Esophagus squamous epithelium (tissue), 5 donors: Measurements from ENCODE around the gene SNPH. TPM values are rescaled to one million over a fixed set of nuclear protein-coding genes. Genes with fewer than 3 reads are reported as not detected.

Experiments
- DNase-seq: peaks from one replicate; lab custom pipeline; 2025; lab: John Stamatoyannopoulos, UW
- H3K27ac ChIP-seq, 4 donors: fragments of 200-600 bp; sonication (generic); one replicate each; pipeline ENCODE4 v1.5.1; 2016 to 2019; ENCODE audit warnings: mild to moderate bottlenecking in 1 of 4
- H3K27me3 ChIP-seq, 4 donors: fragments of 200-600 bp; sonication (generic); 1 replicate in 3 of 4; 2 replicates in 1 of 4; pipeline versions ENCODE4 v1.5.1 to v1.6.0; 2017 to 2021; ENCODE audit warnings: antibody characterized with exemption in 1 of 4
- H3K36me3 ChIP-seq, 3 donors: fragments of 200-600 bp; sonication (generic); one replicate each; pipeline ENCODE4 v1.5.1; 2016 to 2019
- H3K4me1 ChIP-seq, 3 donors: fragments of 200-600 bp; sonication (generic); one replicate each; pipeline ENCODE4 v1.5.1; 2017 to 2019
- H3K4me3 ChIP-seq, 4 donors: fragments of 200-600 bp; sonication (generic); 1 replicate in 3 of 4; 2 replicates in 1 of 4; pipeline ENCODE4 v1.5.1; 2016 to 2019; ENCODE audit warnings: mild to moderate bottlenecking in 2 of 4, moderate library complexity in 1 of 4
- H3K9me3 ChIP-seq, 3 donors: fragments of 200-600 bp; sonication (generic); one replicate each; pipeline ENCODE4 v1.5.1; 2016 to 2019
- CTCF ChIP-seq, 6 experiments: fragments of 450-650 bp in 4 of 6; fragments of 200-600 bp in 2 of 6; sonication (generic) in 2 of 6; IDR thresholded peaks; one replicate each; pipeline ENCODE4 v1.5.1; 2016 to 2019; ENCODE audit warnings: antibody characterized with exemption in 6 of 6, mild to moderate bottlenecking in 4 of 6, moderate library complexity in 4 of 6
- POLR2A ChIP-seq, 4 donors: fragments of 450-650 bp; IDR thresholded peaks; one replicate each; pipeline ENCODE4 v1.6.1; 2017; ENCODE audit warnings: antibody characterized with exemption in 4 of 4, mild to moderate bottlenecking in 4 of 4, moderate library complexity in 3 of 4
- WGBS, 2 donors: methylation state at CpG; one replicate each; pipeline ENCODE4 v1.1.5; 2018; 5-methylcytosine and 5-hydroxymethylcytosine counted together
- intact Hi-C: fragments of 100-400 bp; cut with DNase I; formaldehyde crosslinking; loops from one replicate; pipeline ENCODE4 v1.15.0; 2022
- total RNA-seq, 4 donors: library from RNA; depleted of rRNA; stranded (reverse); fragments of >200 nt; gene quantifications; one replicate each; pipeline ENCODE4 v1.1.0, GENCODE V29; 2016
- donor health status: DM: yes; HTN: yes; CAD: no.

Gene SNPH
- total RNA-seq, 4 donors from 2014 or later: 0.83 to 2.5 (median 1.5) TPM

GRCh38 chr20:1323830-1324597 is 57.9 kb downstream of the SNPH start:
- Histone ChIP-seq H3K9me3 (no peaks in the 10 kb centered on the region), H3K36me3 (peaks cover 0 to 12% (median 0%) of the 10 kb centered on the region in 3 donors), H3K4me3 (peak overlapping the region in 1 of 4 donors; percentile 84), H3K27me3 (no peaks in the 10 kb centered on the region), H3K4me1 (peaks cover 31 to 68% (median 49%) of the 10 kb centered on the region in 3 donors), H3K27ac (peak overlapping the region in 3 of 4 donors; percentile 98 to 99 (median 99))
- 74 to 76% methylated on average over 11 to 12 of the region's 12 CpGs for WGBS, 2 donors
- no peak for DNase-seq
- intact Hi-C loops: no loop called here
- TF ChIP-seq POLR2A (IDR thresholded peaks at IDR 0.05) (no peak), CTCF (IDR thresholded peaks at IDR 0.05) (no peak)

- H3K4me1 ChIP-seq: peaks cover 36 to 75% (median 55%) of the 10 kb centered on the region in 3 donors
- H3K36me3 ChIP-seq: peaks cover 0 to 5% (median 0%) of the 10 kb centered on the region in 3 donors
- intact Hi-C loops: no loop called here
- TF ChIP-seq CTCF (IDR thresholded peaks at IDR 0.05) (no peak), POLR2A (IDR thresholded peaks at IDR 0.05) (no peak)
- H3K27ac ChIP-seq: peak overlapping the region; percentile 96 to 99 (median 98)
- peak overlapping the region; percentile 53 to 95 (median 82) for H3K4me3 ChIP-seq
- no peak for DNase-seq
- no peaks in the 10 kb centered on the region for H3K9me3 ChIP-seq
- H3K27me3 ChIP-seq: no peaks in the 10 kb centered on the region
- WGBS, 2 donors: 14 to 20% methylated on average over 14 to 15 of the region's 15 CpGs
These were observed 58.6 kb downstream of the SNPH start for GRCh38 chr20:1324598-1325172.

GRCh38 chr20:1325173-1326030 is 59.3 kb downstream of the SNPH start:
- intact Hi-C loops: no loop called here
- H3K4me1 ChIP-seq: peaks cover 39 to 82% (median 62%) of the 10 kb centered on the region in 3 donors
- H3K9me3 ChIP-seq: no peaks in the 10 kb centered on the region
- WGBS, 2 donors: 0 to 1% methylated on average over 25 to 27 of the region's 56 CpGs
- TF ChIP-seq CTCF (IDR thresholded peaks at IDR 0.05): peak in 5 of 6 experiments; percentile 8 to 51 (median 41)
- TF ChIP-seq POLR2A (IDR thresholded peaks at IDR 0.05): peak in 3 of 4 donors; percentile 62 to 95 (median 91)
- DNase-seq: peak; percentile 77
- peak overlapping the region; percentile 96 to 99 (median 98) for H3K27ac ChIP-seq
- no peaks in the 10 kb centered on the region for H3K27me3 ChIP-seq
- H3K36me3 ChIP-seq: no peaks in the 10 kb centered on the region
- peak overlapping the region; percentile 53 to 95 (median 82) for H3K4me3 ChIP-seq

GRCh38 chr20:1326031-1326930 is 60.2 kb downstream of the SNPH start:
- 23 to 25% methylated on average over 8 to 10 of the region's 10 CpGs for WGBS, 2 donors
- H3K9me3 ChIP-seq: no peaks in the 10 kb centered on the region
- H3K27ac ChIP-seq: peak overlapping the region; percentile 96 to 99 (median 98)
- H3K36me3 ChIP-seq: no peaks in the 10 kb centered on the region
- no peak for TF ChIP-seq POLR2A (IDR thresholded peaks at IDR 0.05)
- no peak for TF ChIP-seq CTCF (IDR thresholded peaks at IDR 0.05)
- DNase-seq: no peak
- intact Hi-C loops: no loop called here
- peak overlapping the region; percentile 53 to 95 (median 82) for H3K4me3 ChIP-seq
- peaks cover 48 to 91% (median 68%) of the 10 kb centered on the region in 3 donors for H3K4me1 ChIP-seq
- H3K27me3 ChIP-seq: no peaks in the 10 kb centered on the region
